ENCODE data around the gene SLC35F2. TPM values are rescaled to one million over a fixed set of nuclear protein-coding genes. Genes with fewer than 3 reads are reported as not detected.
A peak's percentile ranks its signal among the peaks of the same experiment; 100 is the strongest.

Gene SLC35F2
- polyA plus RNA-seq, 2 of the 4 experiments (the other 2 are of a cell fraction), result 27.0 to 32.8 TPM

DNA sequence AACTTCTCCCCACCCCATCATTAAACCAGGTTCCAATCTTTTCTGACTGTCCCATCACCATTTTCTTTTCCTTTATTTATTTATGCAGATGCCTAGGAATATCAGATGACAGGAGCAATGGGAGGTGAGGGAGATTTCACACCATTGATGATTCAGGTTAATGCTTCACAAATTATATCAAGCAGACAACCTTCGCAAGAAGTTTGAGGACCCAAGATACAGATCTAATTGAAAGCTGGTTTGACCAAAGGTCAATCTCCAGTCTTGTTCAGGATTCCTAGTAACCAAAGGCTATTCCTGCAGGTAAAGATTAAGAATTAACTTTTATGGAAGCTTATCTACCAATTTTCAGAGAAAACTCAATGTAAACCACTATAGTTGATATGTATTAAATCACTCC lies 54.4 kb downstream of the SLC35F2 start (continued):
- no peak for TF ChIP-seq GATA3 (IDR thresholded peaks at IDR 0.05; ENCODE audit: borderline replicate concordance)
- no peak for TF ChIP-seq EHMT2 (IDR thresholded peaks at IDR 0.05; ENCODE audit: low read depth)
- TF ChIP-seq ZFP36 (IDR thresholded peaks at IDR 0.05; ENCODE audit: borderline replicate concordance, partially characterized antibody), result no peak

DNA sequence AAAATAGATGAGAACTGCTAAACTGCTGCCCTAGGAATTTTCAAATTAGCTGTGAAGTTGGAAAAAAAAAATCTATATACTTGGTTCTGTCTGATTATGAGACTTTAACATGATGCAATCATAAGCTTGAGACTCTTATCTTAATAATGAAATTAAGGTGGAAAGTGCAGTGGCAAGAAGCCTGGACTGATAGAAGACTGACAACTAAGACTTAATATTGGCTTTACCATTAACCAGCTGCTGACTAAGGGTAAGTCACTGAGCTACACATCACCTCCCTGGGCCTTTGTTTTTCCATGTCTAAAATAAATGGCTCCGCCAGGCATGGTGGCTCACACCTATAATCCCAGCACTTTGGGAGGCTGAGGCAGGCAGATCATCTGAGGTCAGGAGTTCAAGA lies 56.9 kb downstream of the SLC35F2 start:
- Histone ChIP-seq H3K4me3 (no peak overlapping the region), H3K27ac (no peak overlapping the region), H3K4me2 (no peak overlapping the region), H3K4me1 (no peaks in the 10 kb centered on the region), H3K9me3 (no peaks in the 10 kb centered on the region)
- TF ChIP-seq, protein P1, sequence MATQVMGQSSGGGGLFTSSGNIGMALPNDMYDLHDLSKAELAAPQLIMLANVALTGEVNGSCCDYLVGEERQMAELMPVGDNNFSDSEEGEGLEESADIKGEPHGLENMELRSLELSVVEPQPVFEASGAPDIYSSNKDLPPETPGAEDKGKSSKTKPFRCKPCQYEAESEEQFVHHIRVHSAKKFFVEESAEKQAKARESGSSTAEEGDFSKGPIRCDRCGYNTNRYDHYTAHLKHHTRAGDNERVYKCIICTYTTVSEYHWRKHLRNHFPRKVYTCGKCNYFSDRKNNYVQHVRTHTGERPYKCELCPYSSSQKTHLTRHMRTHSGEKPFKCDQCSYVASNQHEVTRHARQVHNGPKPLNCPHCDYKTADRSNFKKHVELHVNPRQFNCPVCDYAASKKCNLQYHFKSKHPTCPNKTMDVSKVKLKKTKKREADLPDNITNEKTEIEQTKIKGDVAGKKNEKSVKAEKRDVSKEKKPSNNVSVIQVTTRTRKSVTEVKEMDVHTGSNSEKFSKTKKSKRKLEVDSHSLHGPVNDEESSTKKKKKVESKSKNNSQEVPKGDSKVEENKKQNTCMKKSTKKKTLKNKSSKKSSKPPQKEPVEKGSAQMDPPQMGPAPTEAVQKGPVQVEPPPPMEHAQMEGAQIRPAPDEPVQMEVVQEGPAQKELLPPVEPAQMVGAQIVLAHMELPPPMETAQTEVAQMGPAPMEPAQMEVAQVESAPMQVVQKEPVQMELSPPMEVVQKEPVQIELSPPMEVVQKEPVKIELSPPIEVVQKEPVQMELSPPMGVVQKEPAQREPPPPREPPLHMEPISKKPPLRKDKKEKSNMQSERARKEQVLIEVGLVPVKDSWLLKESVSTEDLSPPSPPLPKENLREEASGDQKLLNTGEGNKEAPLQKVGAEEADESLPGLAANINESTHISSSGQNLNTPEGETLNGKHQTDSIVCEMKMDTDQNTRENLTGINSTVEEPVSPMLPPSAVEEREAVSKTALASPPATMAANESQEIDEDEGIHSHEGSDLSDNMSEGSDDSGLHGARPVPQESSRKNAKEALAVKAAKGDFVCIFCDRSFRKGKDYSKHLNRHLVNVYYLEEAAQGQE (IDR thresholded peaks at IDR 0.05), result no peak
- no peak for TF ChIP-seq TFCP2L1 (CRISPR knock-in tag; IDR thresholded peaks at IDR 0.05)
- TF ChIP-seq NR3C1 (IDR thresholded peaks at IDR 0.05), result no peak
- TF ChIP-seq, protein P2, sequence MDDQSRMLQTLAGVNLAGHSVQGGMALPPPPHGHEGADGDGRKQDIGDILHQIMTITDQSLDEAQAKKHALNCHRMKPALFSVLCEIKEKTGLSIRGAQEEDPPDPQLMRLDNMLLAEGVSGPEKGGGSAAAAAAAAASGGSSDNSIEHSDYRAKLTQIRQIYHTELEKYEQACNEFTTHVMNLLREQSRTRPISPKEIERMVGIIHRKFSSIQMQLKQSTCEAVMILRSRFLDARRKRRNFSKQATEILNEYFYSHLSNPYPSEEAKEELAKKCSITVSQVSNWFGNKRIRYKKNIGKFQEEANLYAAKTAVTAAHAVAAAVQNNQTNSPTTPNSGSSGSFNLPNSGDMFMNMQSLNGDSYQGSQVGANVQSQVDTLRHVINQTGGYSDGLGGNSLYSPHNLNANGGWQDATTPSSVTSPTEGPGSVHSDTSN (IDR thresholded peaks at IDR 0.05), result no peak
- no peak for TF ChIP-seq JUN (IDR thresholded peaks at IDR 0.05)
- no peak for TF ChIP-seq EHMT2 (IDR thresholded peaks at IDR 0.05; ENCODE audit: low read depth)
- TF ChIP-seq MYC (IDR thresholded peaks at IDR 0.05; ENCODE audit: borderline replicate concordance, low read length), result no peak
- ChIA-PET CTCF (no interaction called here), POLR2A (no interaction called here)
- FAIRE-seq, result no peak
- 57% methylated on average over 1 of the region's 1 CpG for WGBS (ENCODE audit: missing lambda C conversion rate)
- DNase-seq (ENCODE audit: low read depth in 1 of 2, low spot score in 1 of 2), result no peak
- no peak for ATAC-seq

DNA sequence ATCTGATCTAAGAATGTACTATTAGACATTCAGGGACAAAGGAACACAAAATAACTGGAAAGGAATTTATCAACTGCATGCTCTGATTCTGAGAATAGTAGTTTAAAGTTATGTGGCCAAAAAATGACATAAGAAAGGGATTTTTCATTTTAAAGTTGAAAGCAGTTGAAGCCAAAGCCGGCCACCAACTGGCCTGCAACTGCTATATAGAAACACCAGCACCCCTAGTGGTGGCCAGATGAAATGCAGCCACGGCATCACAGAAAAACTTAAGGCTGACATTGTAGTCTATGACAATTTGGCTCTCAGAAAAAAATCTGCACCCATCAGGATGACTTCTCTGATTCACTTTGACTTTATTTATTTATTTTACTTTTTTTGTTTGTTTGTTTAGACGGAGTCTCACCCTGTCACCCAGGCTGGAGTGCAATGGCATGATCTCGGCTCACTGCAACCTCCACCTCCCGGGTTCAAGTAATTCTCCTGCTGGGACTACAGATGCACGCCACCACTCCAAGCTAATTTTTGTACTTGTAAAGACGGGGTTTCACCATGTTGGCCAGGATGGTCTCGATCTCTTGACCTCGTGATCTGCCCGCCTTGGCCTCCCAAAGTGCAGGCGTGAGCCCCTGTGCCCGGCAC lies 59.2 kb downstream of the SLC35F2 start:
- POLR2A ChIA-PET, result no interaction called here
- 61% methylated on average over 12 of the region's 12 CpGs for WGBS (ENCODE audit: missing lambda C conversion rate)
- FAIRE-seq, result no peak

More for the DNA sequence above, 59.2 kb downstream of the SLC35F2 start:
- CTCF ChIA-PET, result interaction anchor here (0.6 to 1.4 kb wide), 6 partner anchors 8 to 386 kb away, joined by 3 to 4 read pairs (median 3); no protein-coding TSS in a partner anchor
- Histone ChIP-seq H3K9me3 (no peaks in the 10 kb centered on the region), H3K4me3 (no peak overlapping the region), H3K4me1 (no peaks in the 10 kb centered on the region), H3K4me2 (no peak overlapping the region), H3K27ac (no peak overlapping the region)
- TF ChIP-seq JUNB (IDR thresholded peaks at IDR 0.05), result no peak
- no peak for TF ChIP-seq HOXB13 (CRISPR knock-in tag; IDR thresholded peaks at IDR 0.05; ENCODE audit: low read depth)
- TF ChIP-seq SREBF2 (IDR thresholded peaks at IDR 0.05), result no peak
- TF ChIP-seq, protein P3, sequence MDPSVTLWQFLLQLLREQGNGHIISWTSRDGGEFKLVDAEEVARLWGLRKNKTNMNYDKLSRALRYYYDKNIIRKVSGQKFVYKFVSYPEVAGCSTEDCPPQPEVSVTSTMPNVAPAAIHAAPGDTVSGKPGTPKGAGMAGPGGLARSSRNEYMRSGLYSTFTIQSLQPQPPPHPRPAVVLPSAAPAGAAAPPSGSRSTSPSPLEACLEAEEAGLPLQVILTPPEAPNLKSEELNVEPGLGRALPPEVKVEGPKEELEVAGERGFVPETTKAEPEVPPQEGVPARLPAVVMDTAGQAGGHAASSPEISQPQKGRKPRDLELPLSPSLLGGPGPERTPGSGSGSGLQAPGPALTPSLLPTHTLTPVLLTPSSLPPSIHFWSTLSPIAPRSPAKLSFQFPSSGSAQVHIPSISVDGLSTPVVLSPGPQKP (IDR thresholded peaks at IDR 0.05; ENCODE audit: low read depth, low read length), result no peak
- TF ChIP-seq, protein P4, sequence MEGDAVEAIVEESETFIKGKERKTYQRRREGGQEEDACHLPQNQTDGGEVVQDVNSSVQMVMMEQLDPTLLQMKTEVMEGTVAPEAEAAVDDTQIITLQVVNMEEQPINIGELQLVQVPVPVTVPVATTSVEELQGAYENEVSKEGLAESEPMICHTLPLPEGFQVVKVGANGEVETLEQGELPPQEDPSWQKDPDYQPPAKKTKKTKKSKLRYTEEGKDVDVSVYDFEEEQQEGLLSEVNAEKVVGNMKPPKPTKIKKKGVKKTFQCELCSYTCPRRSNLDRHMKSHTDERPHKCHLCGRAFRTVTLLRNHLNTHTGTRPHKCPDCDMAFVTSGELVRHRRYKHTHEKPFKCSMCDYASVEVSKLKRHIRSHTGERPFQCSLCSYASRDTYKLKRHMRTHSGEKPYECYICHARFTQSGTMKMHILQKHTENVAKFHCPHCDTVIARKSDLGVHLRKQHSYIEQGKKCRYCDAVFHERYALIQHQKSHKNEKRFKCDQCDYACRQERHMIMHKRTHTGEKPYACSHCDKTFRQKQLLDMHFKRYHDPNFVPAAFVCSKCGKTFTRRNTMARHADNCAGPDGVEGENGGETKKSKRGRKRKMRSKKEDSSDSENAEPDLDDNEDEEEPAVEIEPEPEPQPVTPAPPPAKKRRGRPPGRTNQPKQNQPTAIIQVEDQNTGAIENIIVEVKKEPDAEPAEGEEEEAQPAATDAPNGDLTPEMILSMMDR (IDR thresholded peaks at IDR 0.05), result peak; percentile 53
- no peak for TF ChIP-seq NPAS2 (CRISPR knock-in tag; IDR thresholded peaks at IDR 0.05; ENCODE audit: borderline replicate concordance)
- TF ChIP-seq RAD21 (conservative IDR thresholded peaks at IDR 0.05 in 1 of 2, IDR thresholded peaks at IDR 0.05 in 1 of 2), result peak; percentile 42 to 55; a peak in 3 of 5 replicates
- TF ChIP-seq FOXS1 (CRISPR knock-in tag; IDR thresholded peaks at IDR 0.05), result no peak
- TF ChIP-seq FOSB (CRISPR knock-in tag; IDR thresholded peaks at IDR 0.05), result no peak
- no peak for TF ChIP-seq EHMT2 (IDR thresholded peaks at IDR 0.05; ENCODE audit: low read depth)
- TF ChIP-seq NFE2L2 (conservative IDR thresholded peaks at IDR 0.05; ENCODE audit: low read length), result no peak
- TF ChIP-seq CBX8 (IDR thresholded peaks at IDR 0.05), result no peak
- no peak for TF ChIP-seq MAFK (IDR thresholded peaks at IDR 0.05; ENCODE audit: partially characterized antibody)
- no peak for TF ChIP-seq KDM1A (IDR thresholded peaks at IDR 0.05; ENCODE audit: low read depth)
- no peak for TF ChIP-seq TFCP2L1 (CRISPR knock-in tag; IDR thresholded peaks at IDR 0.05)
- DNase-seq (ENCODE audit: low read depth in 1 of 2, low spot score in 1 of 2) (peak; percentile 36 to 56), ATAC-seq (peak; percentile 82 to 88)

All from A549 (cell line).